Cardiac muscle cell (in vitro differentiated cells and primary cell): Measurements from ENCODE around the gene SLAMF1. TPM values are rescaled to one million over a fixed set of nuclear protein-coding genes. Genes with fewer than 3 reads are reported as not detected.
"Not testable (repeated sequence)": the region's sequence is repeated elsewhere in the genome, so short reads cannot be mapped to it uniquely, and the experiment has no call there.

Experiments used
- DNase-seq, 2 donors: peaks; one replicate each; pipeline versions ENCODE4 v3.0.0 to v3.0.0-alpha.2; 2010 to 2017; ENCODE audit warnings: low read depth in 1 of 2, low spot score in 1 of 2
- H3K27ac ChIP-seq: fragments of 200-600 bp; sonication (generic); 2 replicates; pipeline ENCODE4 v1.5.1; 2016
- H3K27me3 ChIP-seq: fragments of 200-600 bp; sonication (generic); 2 replicates; pipeline ENCODE4 v1.6.0; 2016; ENCODE audit warnings: control low read depth
- H3K36me3 ChIP-seq: fragments of 200-600 bp; sonication (generic); 2 replicates; pipeline ENCODE4 v1.5.1; 2016; ENCODE audit warnings: control low read depth
- H3K4me1 ChIP-seq: fragments of 200-600 bp; sonication (generic); 2 replicates; pipeline ENCODE4 v1.8.1; 2017; ENCODE audit warnings: low read depth, mild to moderate bottlenecking, mixed run types
- H3K4me3 ChIP-seq: fragments of 200-600 bp; sonication (generic); 2 replicates; pipeline ENCODE4 v1.5.1; 2016; ENCODE audit warnings: mild to moderate bottlenecking
- H3K9me3 ChIP-seq: fragments of 200-600 bp; sonication (generic); 2 replicates; pipeline ENCODE4 v1.5.1; 2017; ENCODE audit warnings: low read depth, mild to moderate bottlenecking, control low read depth
- polyA plus RNA-seq: library from polyadenylated mRNA; unstranded; fragments of >200 nt; fragmentation: Nextera tagmentation; extraction: Ambion mirVana; gene quantifications from 2 replicates; pipeline ENCODE4 v1.2.1, GENCODE V29; 2016
- total RNA-seq: library from RNA; depleted of rRNA; stranded (reverse); fragments of >200 nt; gene quantifications from 2 replicates; pipeline ENCODE4 v1.2.3, GENCODE V29; 2016
- TF ChIP-seq, protein P1 (sequence below): IDR thresholded peaks from 2 replicates; pipeline ENCODE4 v1.5.1; 2012; ENCODE audit warnings: low read depth, mild to moderate bottlenecking, low read length

Gene SLAMF1
- total and polyA plus RNA-seq, 2 experiments from 2014 or later, result not detected

DNA sequence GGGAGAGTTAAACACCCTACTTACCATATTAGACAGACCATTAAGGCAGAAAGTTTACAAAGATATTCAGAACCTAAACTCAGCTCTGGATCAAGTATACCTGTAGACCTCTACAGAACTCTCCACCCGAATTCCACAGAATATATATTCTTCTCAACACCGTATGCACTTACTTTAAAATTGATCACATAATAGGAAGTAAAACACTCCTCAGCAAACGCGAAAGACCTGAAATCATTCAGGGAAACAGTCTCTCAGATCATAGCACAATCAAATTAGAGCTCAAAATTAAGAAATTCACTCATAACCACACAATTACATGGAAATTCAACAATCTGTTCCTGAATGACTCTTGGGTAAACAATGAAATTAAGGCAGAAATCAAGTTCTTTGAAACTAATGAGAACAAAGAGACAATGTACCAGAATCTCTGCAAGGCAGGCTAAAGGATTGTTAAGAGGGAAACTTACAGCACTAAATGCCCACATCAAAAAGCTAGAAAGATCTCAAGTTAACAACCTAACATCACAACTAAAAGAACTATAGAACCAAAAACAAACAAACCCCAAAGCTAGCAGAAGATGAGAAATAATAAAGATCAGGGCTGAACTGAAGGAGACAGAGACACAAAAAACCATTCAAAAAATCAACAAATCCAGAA, 86.7 kb downstream of the SLAMF1 start:
- H3K27ac ChIP-seq, result no peak overlapping the region
- no peaks in the 10 kb centered on the region for H3K4me1 ChIP-seq
- H3K4me3 ChIP-seq, result no peak overlapping the region
- TF ChIP-seq, protein P1, sequence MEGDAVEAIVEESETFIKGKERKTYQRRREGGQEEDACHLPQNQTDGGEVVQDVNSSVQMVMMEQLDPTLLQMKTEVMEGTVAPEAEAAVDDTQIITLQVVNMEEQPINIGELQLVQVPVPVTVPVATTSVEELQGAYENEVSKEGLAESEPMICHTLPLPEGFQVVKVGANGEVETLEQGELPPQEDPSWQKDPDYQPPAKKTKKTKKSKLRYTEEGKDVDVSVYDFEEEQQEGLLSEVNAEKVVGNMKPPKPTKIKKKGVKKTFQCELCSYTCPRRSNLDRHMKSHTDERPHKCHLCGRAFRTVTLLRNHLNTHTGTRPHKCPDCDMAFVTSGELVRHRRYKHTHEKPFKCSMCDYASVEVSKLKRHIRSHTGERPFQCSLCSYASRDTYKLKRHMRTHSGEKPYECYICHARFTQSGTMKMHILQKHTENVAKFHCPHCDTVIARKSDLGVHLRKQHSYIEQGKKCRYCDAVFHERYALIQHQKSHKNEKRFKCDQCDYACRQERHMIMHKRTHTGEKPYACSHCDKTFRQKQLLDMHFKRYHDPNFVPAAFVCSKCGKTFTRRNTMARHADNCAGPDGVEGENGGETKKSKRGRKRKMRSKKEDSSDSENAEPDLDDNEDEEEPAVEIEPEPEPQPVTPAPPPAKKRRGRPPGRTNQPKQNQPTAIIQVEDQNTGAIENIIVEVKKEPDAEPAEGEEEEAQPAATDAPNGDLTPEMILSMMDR, result no peak
- no peaks in the 10 kb centered on the region for H3K27me3 ChIP-seq
- no peaks in the 10 kb centered on the region for H3K36me3 ChIP-seq
- no peaks in the 10 kb centered on the region for H3K9me3 ChIP-seq
- DNase-seq, result no peak

DNA sequence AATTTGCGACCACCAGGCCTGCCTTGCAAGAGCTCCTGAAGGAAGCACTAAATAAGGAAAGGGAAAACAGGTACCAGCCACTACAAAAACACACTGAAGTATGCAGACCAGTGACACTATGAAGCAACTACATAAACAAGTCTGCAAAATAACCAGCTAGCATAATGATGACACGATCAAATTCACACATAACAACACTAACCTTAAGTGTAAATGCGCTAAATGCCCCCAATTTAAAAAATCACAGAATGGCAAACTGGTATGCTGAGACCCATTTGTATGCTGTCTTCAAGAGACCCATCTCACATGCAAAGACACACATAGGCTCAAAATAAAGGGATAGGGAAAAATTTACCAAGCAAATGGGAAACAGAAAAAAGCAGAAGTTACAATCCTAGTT, 87.4 kb downstream of the SLAMF1 start:
- not testable (repeated sequence) for H3K4me3 ChIP-seq, H3K9me3 ChIP-seq, H3K4me1 ChIP-seq, DNase-seq, H3K36me3 ChIP-seq, H3K27ac ChIP-seq, H3K27me3 ChIP-seq

DNA sequence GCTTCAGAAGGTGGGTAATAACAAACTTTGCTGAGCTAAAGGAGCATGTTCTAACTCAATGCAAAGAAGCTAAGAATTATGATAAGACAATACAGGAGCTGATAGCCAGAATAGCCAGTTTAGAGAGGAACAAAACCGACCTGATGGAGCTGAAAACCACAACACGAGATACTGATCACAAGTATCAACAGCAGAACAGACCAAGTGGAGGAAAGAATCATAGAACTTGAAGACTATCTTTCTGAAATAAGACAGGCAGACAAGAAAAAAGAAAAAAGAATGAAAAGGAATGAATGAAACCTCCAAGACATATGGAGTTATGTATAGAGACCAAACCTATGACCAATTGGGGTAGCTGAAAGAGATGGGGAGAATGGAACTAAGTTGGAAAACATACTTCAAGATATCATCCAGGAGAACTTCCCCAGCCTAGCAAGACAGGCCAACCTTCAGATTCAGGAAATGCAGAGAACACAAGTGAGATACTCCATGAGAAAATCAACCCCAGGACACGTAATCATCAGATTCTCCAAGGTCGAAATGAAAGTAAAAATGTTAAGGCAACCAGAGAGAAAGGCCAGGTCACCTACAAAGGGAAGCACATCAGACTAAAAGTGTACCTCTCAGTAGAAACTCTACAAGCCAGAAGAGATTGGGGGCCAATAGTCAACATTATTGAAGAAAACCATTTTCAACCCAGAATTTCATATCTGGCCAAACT, 88.0 kb downstream of the SLAMF1 start:
- H3K4me3 ChIP-seq, result no peak overlapping the region
- H3K27me3 ChIP-seq, result no peaks in the 10 kb centered on the region
- no peaks in the 10 kb centered on the region for H3K4me1 ChIP-seq
- TF ChIP-seq, protein P1, result no peak
- H3K36me3 ChIP-seq, result no peaks in the 10 kb centered on the region
- no peaks in the 10 kb centered on the region for H3K9me3 ChIP-seq
- DNase-seq, result no peak
- H3K27ac ChIP-seq, result no peak overlapping the region

Other genes starting within 250 kb of the SLAMF1 start
- 14.1 and 24.6 TPM in 2 replicates for gene VANGL2, start 246.5 kb downstream of the SLAMF1 start, total RNA-seq
- 15.2 and 22.0 TPM in 2 replicates for gene VANGL2, start 246.5 kb downstream of the SLAMF1 start, polyA plus RNA-seq
- gene SLAMF6, start 123.8 kb downstream of the SLAMF1 start, total RNA-seq, result not detected in 2 replicates
- not detected in 2 replicates for gene SLAMF6, start 123.8 kb downstream of the SLAMF1 start, polyA plus RNA-seq
- not detected in 2 replicates for gene CD84, start 67.5 kb downstream of the SLAMF1 start, total RNA-seq
- not detected in 2 replicates for gene CD84, start 67.5 kb downstream of the SLAMF1 start, polyA plus RNA-seq
- gene CD48, start 64.8 kb upstream of the SLAMF1 start, total RNA-seq, result not detected in 2 replicates
- gene CD48, start 64.8 kb upstream of the SLAMF1 start, polyA plus RNA-seq, result 0.26 TPM in 1 of 2 replicates, not detected in the other
- gene SLAMF7, start 92.2 kb upstream of the SLAMF1 start, total RNA-seq, result not detected in 2 replicates
- 0.25 TPM in 1 of 2 replicates, not detected in the other for gene SLAMF7, start 92.2 kb upstream of the SLAMF1 start, polyA plus RNA-seq
- not detected in 2 replicates for gene LY9, start 149.1 kb upstream of the SLAMF1 start, total RNA-seq
- gene LY9, start 149.1 kb upstream of the SLAMF1 start, polyA plus RNA-seq, result not detected in 2 replicates
- not detected in 2 replicates for gene CD244, start 215.8 kb upstream of the SLAMF1 start, total RNA-seq
- 0.11 TPM in 1 of 2 replicates, not detected in the other for gene CD244, start 215.8 kb upstream of the SLAMF1 start, polyA plus RNA-seq
- 0.21 TPM in 1 of 2 replicates, not detected in the other for gene ITLN1, start 238.1 kb upstream of the SLAMF1 start, total RNA-seq
- gene ITLN1, start 238.1 kb upstream of the SLAMF1 start, polyA plus RNA-seq, result 0.34 TPM in 1 of 2 replicates, not detected in the other